Measurements from ENCODE around the gene PALB2.

Gene PALB2

GRCh38 chr16:23580391-23580790 lies 60.7 kb downstream of the PALB2 start:
- Histone ChIP-seq H3K4me3 (ENCODE audit: low read depth, low read length) (no peak overlapping the region), H3K79me2 (no peaks in the 10 kb centered on the region), H3K4me2 (ENCODE audit: low read length) (no peak overlapping the region), H3K36me3 (ENCODE audit: control insufficient read depth, insufficient read depth, low read length) (no peaks in the 10 kb centered on the region), H3K9me3 (ENCODE audit: control insufficient read depth, low read length) (no peaks in the 10 kb centered on the region), H3K9ac (no peak overlapping the region), H2AFZ (no peak overlapping the region), H3K27ac (no peak overlapping the region), H3K27me3 (ENCODE audit: control insufficient read depth, insufficient read depth, low read length) (no peaks in the 10 kb centered on the region), H3K4me1 (no peaks in the 10 kb centered on the region)
- TF ChIP-seq, protein P1, sequence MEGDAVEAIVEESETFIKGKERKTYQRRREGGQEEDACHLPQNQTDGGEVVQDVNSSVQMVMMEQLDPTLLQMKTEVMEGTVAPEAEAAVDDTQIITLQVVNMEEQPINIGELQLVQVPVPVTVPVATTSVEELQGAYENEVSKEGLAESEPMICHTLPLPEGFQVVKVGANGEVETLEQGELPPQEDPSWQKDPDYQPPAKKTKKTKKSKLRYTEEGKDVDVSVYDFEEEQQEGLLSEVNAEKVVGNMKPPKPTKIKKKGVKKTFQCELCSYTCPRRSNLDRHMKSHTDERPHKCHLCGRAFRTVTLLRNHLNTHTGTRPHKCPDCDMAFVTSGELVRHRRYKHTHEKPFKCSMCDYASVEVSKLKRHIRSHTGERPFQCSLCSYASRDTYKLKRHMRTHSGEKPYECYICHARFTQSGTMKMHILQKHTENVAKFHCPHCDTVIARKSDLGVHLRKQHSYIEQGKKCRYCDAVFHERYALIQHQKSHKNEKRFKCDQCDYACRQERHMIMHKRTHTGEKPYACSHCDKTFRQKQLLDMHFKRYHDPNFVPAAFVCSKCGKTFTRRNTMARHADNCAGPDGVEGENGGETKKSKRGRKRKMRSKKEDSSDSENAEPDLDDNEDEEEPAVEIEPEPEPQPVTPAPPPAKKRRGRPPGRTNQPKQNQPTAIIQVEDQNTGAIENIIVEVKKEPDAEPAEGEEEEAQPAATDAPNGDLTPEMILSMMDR (IDR thresholded peaks at IDR 0.05) = no peak

DNA sequence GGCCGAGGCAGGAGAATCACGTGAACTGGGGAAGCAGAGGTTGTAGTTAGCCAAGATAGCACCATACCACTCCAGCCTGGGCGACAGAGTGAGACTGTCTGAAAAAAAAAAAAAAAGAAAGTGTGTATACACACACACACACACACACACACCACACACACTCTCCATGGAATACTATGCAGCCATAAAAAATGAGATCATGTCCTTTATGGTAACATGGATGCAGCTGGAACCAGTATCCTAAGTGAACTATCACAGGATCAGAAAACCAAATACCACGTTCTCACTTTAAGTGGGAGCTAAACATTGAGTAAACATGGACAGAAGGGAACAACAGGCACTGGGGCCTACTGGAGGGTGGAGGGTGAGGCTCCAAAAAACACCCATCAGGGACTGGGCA lies 61.7 kb downstream of the PALB2 start:
- Histone ChIP-seq H3K36me3 (ENCODE audit: control insufficient read depth, insufficient read depth, low read length) (no peaks in the 10 kb centered on the region), H3K79me2 (no peaks in the 10 kb centered on the region), H3K4me3 (ENCODE audit: low read depth, low read length) (no peak overlapping the region), H2AFZ (no peak overlapping the region), H3K27me3 (ENCODE audit: control insufficient read depth, insufficient read depth, low read length) (no peaks in the 10 kb centered on the region), H3K4me1 (no peaks in the 10 kb centered on the region), H3K9me3 (ENCODE audit: control insufficient read depth, low read length) (no peaks in the 10 kb centered on the region), H3K4me2 (ENCODE audit: low read length) (no peak overlapping the region), H3K27ac (no peak overlapping the region), H3K9ac (no peak overlapping the region)
- TF ChIP-seq, protein P1 (IDR thresholded peaks at IDR 0.05) = no peak

DNA sequence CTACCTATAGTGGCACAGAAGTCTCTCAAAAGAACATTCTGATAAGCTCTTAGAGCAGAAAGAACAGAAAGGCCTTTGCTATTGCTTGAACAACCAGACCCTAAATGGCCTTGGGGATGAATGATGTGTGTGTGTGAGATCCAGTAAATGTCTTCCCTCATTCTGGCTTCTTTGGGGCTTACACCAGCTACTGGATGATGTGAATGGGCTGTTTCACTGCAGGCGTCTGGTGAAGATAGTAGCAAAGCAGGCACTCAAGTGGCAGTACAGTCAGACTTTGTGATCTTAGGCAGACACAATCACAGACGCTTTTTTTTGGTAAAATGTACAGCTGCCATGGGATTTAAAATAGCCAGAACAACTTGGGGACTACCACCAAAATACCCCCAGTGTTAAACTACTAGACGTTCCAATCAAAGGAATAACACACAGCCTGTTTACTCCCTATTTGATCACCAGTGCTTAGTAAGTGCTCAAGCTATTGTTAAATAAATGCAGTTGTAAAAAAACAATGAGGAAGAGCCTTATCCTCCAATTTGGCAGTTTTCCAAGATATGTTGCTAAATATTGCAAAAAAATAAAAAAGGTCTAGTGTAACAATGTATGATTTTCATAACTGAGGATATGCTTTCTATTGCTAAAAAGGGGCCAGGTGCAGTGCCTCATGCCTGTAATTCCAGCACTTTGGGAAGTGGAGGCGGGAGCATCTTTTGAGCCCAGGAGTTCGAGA lies 62.8 kb downstream of the PALB2 start:
- Histone ChIP-seq H3K9ac (no peak overlapping the region), H3K79me2 (no peaks in the 10 kb centered on the region), H3K27me3 (ENCODE audit: control insufficient read depth, insufficient read depth, low read length) (no peaks in the 10 kb centered on the region), H3K27ac (no peak overlapping the region), H3K36me3 (ENCODE audit: control insufficient read depth, insufficient read depth, low read length) (no peaks in the 10 kb centered on the region), H3K4me3 (ENCODE audit: low read depth, low read length) (no peak overlapping the region), H3K4me2 (ENCODE audit: low read length) (no peak overlapping the region), H3K4me1 (no peaks in the 10 kb centered on the region), H3K9me3 (ENCODE audit: control insufficient read depth, low read length) (no peaks in the 10 kb centered on the region), H2AFZ (no peak overlapping the region)
- TF ChIP-seq, protein P1 (IDR thresholded peaks at IDR 0.05) = no peak

- no peaks in the 10 kb centered on the region for H3K27me3 ChIP-seq (ENCODE audit: control insufficient read depth, insufficient read depth, low read length)
- H3K4me2 ChIP-seq (ENCODE audit: low read length) = no peak overlapping the region
- no peak overlapping the region for H3K9ac ChIP-seq
- H3K4me1 ChIP-seq = no peaks in the 10 kb centered on the region
- no peaks in the 10 kb centered on the region for H3K9me3 ChIP-seq (ENCODE audit: control insufficient read depth, low read length)
- no peaks in the 10 kb centered on the region for H3K79me2 ChIP-seq
- no peak overlapping the region for H3K4me3 ChIP-seq (ENCODE audit: low read depth, low read length)
- H2AFZ ChIP-seq = no peak overlapping the region
- no peak overlapping the region for H3K27ac ChIP-seq
- no peaks in the 10 kb centered on the region for H3K36me3 ChIP-seq (ENCODE audit: control insufficient read depth, insufficient read depth, low read length)
- TF ChIP-seq, protein P1 (IDR thresholded peaks at IDR 0.05) = no peak
Observed at GRCh38 chr16:23577493-23577892, 63.6 kb downstream of the PALB2 start.

DNA sequence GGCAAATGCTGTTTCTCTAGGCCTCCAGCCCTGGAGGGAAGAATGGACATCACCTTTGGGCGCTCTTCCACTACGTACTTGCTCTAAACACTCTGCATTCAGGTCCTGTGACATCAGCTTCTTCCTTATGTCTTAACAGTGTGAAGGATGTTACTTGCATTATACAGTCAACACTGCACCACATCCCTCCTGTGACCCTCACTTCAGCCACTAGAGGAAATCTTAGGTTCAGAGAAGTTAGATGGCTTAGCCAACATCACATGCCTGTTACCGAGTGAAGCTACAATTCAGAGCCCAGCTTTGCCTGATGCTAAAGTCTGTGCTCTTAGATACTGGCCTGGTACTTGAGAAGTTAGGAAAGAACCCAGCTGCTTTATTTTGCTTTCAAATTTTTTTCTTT lies 65.3 kb downstream of the PALB2 start:
- Histone ChIP-seq H3K36me3 (ENCODE audit: control insufficient read depth, insufficient read depth, low read length) (no peaks in the 10 kb centered on the region), H2AFZ (no peak overlapping the region)

More for the DNA sequence above, 65.3 kb downstream of the PALB2 start:
- TF ChIP-seq, protein P1 (IDR thresholded peaks at IDR 0.05) = no peak
- no peak overlapping the region for H3K4me2 ChIP-seq (ENCODE audit: low read length)
- no peak overlapping the region for H3K9ac ChIP-seq
- H3K27me3 ChIP-seq (ENCODE audit: control insufficient read depth, insufficient read depth, low read length) = no peaks in the 10 kb centered on the region
- no peaks in the 10 kb centered on the region for H3K79me2 ChIP-seq
- no peaks in the 10 kb centered on the region for H3K4me1 ChIP-seq
- H3K4me3 ChIP-seq (ENCODE audit: low read depth, low read length) = no peak overlapping the region
- H3K27ac ChIP-seq = no peak overlapping the region
- H3K9me3 ChIP-seq (ENCODE audit: control insufficient read depth, low read length) = no peaks in the 10 kb centered on the region

Measured in parathyroid adenoma (tissue), 2 donors.